ENCODE measurements around the gene DCDC2B. TPM values are rescaled to one million over a fixed set of nuclear protein-coding genes. Genes with fewer than 3 reads are reported as not detected.

Gene DCDC2B
- polyA plus RNA-seq, 3 donors, result 0.60 to 2.2 (median 2.1) TPM

GRCh38 chr1:32195531-32195930 lies 13.4 kb upstream of the DCDC2B start:
- DNase-seq, result no peak

DNA sequence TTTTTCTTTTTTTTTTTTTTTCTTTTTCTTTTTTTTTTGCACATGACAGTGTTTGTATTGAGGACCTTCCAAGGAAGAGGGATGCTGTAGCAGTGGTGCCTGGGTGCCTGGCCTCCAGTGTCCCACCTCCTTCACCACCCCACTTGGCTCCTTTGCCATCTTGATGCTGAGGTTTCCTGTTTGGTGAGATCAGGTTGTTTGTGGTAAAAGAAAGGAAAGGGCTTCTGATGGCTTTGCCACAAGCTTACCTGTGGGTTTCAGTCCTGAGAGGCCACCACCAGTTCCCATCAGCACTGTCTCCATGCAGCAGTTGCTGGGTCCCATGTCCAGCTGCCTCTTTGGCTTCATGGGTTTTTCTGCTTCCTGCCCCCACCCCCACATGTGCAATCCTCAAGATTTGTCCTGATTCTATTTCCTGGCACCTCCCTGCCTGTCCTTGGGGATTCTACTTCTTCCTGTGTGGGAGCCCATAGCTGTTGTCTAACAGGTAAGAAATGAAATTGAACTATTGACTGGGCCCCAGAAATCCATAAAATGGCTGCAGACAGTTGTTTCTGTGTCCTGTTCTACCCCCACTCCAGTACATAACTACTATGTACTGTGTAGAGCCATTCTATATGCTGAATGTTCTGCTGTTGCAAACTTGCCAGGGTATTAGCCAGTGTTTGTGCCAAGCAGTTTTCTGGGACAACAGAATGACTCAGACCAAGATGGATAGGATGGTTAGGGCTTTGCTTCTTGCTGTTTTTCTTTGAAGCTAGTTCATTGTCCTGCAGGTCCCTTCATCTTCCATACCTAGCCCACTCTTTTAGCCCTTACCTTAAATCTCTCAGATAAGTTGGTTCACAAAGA lies 12.7 kb upstream of the DCDC2B start:
- no peak for DNase-seq

DNA sequence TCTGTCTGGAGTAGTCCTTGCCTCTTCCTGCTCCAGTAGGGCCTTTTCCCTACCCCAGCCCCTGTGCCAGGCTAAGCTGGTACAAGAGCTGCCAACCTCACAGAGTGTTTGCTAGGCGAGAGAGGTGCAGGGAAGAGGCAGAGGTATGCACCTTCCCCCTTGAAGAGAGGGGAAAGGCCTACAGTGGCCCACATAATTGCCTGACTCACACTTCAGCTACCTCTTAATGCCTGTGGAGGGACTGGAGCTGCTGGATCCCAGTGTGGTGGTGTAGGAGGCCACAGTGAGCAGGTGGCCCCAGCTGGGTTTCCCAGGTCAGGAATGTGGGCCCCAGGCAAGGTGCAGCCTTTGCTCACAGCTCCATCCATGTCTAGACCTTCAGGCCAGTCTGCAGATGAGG lies 11.8 kb upstream of the DCDC2B start:
- DNase-seq, result no peak

- no peak for DNase-seq
Observed at GRCh38 chr1:32197837-32198236, 11.1 kb upstream of the DCDC2B start.

- DNase-seq, result no peak
Observed at GRCh38 chr1:32198237-32199042, 10.4 kb upstream of the DCDC2B start.

DNA sequence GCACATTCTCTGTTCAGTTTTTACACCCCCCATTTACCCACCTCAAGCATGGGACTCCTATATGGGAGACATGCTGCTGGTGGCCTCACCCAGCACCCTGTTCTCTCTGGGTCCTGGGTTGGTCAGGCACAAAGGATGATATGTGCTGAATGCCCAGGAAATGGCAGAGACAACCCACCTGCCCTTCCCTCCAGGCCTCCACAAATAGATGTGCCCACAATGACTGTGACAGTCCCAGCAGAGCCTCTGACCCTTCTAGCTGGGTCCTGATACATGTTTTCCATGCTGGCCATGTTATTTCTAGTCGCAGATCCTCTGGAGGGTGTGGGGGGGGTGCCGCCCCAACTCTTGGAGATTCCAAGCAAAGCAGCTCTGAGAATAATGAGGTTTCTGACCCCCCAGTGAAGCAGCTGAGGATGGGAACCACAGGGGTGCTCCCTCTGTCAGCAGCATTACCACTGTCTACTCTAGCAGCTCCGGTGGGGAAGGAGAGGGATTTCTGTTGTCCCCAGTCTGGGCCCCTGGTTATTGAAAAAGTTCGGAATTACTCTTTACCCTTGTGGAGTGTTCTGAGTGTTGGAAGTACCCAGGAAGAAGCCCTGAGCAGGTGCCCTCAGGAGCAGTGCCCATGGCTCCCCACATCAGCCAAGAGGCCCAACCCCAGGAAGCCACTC lies 9.7 kb upstream of the DCDC2B start:
- DNase-seq, result no peak

DNA sequence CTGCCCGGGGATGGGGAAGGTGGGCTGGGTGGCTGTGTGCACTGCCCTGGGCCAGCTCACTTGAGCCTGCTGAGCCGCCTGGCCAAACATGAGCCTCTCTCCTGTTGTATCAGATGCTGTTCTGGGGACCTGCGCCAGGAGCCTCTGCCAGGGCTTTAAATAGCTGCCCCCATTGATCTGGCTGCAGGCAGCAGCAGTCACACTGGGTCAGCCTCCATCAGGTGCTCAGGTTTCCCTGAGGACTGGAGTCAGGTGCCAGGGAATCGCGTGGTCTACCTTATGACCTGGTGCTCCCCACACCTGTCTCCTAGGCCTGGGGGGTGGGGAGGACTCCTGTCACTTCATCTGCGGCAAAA lies 9.2 kb upstream of the DCDC2B start:
- DNase-seq, result no peak

DNA sequence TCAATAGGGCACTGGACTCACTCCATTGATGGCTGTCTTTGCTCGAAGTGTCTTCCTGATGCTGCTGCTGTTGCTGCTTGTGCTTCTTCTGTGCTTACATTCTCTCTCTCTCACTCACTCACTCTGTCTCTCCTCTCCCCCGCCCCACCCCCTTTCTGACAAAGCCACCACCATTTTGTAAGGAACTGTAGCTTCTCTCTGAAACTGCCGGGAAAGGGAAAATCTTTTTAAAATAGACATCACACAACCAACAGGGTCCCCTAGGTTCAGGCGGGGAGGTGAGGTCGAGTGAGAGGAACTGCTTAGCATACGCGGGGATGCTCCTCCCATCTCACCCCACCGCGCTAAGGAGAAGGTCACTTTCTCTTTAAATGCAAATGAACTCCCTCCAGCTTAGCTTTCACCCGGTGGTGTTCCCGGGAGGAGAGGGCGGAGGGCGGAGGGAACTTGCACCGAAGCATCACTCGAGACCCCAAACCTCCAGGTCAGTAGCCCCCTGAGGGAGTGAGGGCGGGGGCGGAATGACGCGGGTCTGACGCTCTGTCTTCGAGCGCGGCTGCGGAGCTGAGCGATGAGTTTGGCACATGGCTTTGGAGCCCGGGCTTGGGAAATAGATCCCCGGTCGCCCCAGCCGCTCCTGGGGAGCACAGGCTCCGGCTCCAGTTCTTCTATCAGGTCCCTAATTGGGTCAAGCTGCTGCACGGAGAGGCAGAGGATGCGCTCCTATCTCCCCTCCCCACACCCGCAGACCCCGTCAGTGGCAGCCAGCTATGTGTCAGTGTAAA lies 8.5 kb upstream of the DCDC2B start, which contains the start of gene CCDC28B:
CCDC28B (plus strand) TSS at position 370 of the 785 bp plus-strand sequence. CDS start 1,341 bp downstream, outside the sequence.
- DNase-seq, result peak; percentile 70

DNA sequence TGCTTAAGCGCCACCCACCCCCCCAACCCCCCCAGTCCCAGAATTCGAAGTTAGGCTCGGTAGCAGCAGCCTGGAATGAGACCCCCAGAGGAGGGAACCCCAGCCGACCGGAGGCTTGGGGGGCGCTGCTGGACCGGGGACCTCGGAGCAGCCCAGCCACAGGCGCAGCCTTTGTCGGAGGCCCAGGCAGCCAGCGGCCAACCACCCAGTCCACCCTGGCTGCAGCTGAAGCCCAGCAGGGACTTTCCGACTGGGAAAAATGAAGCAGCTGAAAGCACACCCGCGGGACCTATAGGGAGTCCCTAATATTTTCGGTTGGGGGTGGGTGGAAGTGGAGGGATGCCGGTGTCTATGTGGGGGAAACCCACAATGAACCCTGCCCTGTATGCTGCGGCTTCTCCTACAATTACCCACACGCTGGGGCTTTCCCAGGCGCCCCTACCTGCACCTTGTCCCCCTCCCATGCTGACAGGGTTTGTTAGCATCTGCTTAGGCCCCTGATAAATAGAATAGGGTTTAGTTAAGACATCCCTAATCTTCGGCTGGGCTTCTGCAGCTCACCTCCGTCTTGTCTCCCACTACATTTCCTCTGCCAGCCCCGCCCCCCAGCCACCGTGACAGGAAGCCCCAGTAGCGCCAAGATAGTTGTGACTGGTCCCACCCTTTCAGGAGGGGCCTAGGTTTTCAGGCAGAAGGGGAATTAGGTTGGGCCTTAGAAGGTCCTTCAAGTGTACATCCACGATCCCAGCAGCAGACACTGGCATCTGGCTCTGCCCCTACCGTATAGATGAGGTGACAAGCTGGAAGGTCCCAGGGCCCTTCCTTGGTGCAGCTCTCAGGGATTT lies 7.7 kb upstream of the DCDC2B start:
- DNase-seq, result peak; percentile 61

- no peak for DNase-seq
Observed at GRCh38 chr1:32204943-32205361, 3.9 kb upstream of the DCDC2B start.

DNA sequence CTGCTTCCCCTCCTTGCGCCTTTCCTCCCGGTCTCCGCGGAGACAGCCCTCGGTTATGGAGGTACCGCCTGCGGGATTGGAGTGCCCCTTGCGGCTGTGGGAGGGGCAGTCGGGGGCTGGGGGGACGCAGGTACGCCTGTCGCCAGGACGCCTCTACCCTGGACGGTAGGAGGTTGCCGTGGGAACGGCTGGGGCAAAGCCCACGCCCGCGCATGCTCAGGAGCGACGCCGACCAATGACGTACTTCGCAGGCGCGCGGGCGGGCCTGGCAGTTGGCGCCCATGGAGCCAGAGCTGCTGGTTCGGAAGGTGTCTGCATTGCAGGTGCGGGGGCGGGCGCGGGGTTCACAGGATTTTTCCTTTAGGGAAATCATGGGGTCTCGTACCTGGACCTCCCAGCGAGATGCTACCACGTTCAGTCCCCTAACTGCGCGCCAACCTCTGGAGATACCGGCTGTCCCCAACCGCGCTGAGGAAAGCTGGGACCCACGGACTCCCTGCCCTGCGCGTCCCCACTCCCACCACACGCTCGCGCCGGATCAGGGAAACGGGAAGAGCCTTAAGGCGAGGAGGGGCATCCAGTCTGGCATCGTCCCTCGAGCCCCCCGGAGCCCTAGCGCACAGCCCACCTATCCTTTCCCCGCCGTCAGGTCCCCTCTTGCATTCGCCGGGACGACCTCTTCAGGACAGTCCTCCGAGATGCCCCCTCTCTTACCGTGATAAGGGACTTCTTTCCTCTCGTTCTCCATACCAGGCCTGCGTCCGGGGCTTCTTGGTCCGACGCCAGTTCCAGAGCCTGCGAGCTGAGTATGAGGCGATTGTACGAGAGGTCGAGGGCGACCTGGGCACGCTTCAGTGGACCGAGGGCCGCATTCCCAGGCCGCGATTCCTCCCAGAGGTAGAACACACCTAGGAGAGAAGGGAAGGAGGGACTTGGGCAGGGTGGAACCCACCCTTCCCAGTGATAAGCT lies 3.2 kb upstream of the DCDC2B start, which contains the start of gene IQCC:
IQCC (plus strand) TSS at position 271 of the 970 bp plus-strand sequence; CDS start at position 282, 11 bp downstream.
- DNase-seq, result peak; percentile 92

GRCh38 chr1:32208469-32208868 lies 420 bp upstream of the DCDC2B start:
- no peak for DNase-seq

DNA sequence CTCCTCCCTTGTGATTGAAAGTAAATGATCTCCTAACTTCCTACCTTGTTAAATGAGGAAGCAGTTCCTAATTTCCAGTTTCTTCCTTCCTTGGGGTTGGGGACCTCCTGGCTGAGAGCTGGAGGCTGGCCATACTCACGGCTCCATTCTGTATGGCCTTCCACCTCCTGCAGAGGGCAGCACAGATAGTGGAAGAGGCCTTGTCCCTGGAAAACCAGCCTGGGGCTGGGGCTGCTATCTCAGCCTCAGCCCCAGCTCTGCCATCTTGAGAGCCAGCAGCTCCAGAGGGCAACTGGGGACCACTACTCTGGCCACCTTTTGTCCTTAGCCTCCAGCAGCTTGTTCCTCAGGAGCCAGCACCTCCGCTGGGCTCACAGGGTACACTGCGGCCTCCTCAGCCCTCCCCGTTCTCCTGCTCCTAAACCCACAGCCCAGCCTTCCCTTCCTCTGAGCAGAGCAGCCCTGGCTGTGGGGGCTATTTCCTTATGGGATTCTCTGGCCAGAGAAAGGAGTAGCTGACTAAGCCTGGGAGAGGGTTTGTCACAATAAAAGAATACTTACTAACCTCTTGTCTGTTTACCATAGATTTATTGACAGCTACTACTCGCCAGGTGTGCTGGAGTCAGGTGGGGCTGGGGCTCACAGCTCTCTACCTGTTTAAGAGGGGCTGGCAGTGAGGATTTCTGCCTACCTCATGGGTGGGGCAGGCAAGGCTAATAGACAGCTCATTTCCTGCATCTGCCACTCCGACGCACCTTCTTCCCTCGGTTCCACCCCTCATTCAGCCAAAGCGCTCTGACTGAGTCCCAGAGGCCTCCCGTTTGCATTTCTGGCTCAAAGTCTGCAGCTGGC lies 7.0 kb downstream of the DCDC2B start:
- peak; percentile 42 for DNase-seq

GRCh38 chr1:32216566-32216965 lies 7.7 kb downstream of the DCDC2B start:
- DNase-seq, result no peak

DNA sequence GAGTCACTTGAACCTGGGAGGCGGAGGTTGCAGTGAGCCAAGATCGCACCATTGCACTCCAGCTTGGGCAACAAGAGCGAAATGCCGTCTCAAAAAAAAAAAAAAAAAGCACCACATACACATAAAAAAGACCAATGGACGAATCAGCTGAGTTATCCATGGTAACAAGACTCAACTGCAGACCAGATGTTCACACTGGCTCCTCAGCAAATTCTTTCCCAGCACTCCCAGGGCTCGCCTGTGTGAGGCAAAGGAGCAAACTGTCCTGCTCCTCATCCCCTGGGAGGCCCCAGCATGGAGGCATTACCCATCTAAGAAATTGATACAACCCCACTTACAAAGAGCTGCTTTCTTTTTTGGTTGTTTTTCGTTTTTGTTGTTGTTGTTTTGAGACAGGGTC lies 10.1 kb downstream of the DCDC2B start:
- DNase-seq, result no peak

GRCh38 chr1:32220746-32221580 lies 12.1 kb downstream of the DCDC2B start:
- DNase-seq, result peak; percentile 48

- DNase-seq, result no peak
Observed at GRCh38 chr1:32221581-32221979, 12.7 kb downstream of the DCDC2B start.
